ENCODE data around the gene HSPG2. TPM values are rescaled to one million over a fixed set of nuclear protein-coding genes. Genes with fewer than 3 reads are reported as not detected.
A peak's percentile ranks its signal among the peaks of the same experiment; 100 is the strongest.

The HSPG2 gene
- polyA plus RNA-seq, 2 donors: 37.6 to 55.0 TPM

DNA sequence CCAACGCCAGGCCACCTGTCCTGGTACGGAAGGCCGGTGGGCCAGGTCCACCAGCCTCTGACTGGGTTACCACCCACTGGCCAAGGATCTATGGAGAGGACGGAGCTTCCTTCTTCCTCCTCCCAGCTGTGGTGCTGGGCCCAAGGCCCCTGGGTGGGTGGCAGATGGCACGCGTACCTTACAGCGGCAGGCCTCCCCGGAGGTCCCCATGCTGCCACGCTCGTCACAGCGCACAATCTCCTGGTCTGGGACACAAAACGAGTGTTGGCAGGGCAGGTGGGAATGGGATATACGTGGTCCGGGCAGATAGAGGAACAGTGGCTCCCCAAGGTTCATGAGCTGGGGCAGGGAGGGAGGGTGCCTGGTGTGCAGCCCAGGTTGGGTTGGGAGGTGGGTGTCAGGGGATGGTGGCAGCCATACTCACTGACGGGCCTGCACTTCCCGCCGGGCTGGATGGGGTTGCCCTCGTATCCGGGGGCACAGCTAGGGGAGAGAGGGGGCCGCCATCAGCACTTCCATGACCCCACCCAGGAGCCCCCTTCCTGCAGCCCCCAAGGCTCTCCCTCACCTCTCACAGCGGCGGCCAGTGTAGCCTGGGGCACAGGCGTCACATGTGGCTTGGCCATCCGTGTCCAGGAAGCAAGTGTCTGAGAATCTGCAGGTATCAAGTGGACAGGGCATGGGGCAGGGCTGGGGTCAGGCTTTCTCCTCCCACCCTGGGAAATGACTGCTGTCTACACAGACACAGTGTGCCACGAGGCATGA lies 58.9 kb downstream of the HSPG2 start:
- Histone ChIP-seq H3K9me3 (ENCODE audit: control insufficient read depth in 2 of 2, insufficient read depth in 1 of 2, low read depth in 1 of 2, low read length in 1 of 2) (no peaks in the 10 kb centered on the region), H3K4me1 (ENCODE audit: control insufficient read depth in 2 of 2, insufficient read depth in 2 of 2, low read length in 1 of 2) (no peaks in the 10 kb centered on the region), H3K36me3 (ENCODE audit: control insufficient read depth in 2 of 2, insufficient read depth in 2 of 2, low read length in 1 of 2) (peaks cover 12 to 52% of the 10 kb centered on the region in 2 donors), H3K27me3 (ENCODE audit: control insufficient read depth in 1 of 2, insufficient read depth in 2 of 2, low read length in 2 of 2) (no peaks in the 10 kb centered on the region), H3K27ac (ENCODE audit: low read depth in 2 of 2, low read length in 1 of 2) (peak overlapping the region in 1 of 2 donors; percentile 6), H3K4me3 (ENCODE audit: low read depth in 1 of 2, low read length in 2 of 2) (no peak overlapping the region)
- 91 to 94% methylated on average over 25 of the region's 25 CpGs for WGBS, 2 donors

DNA sequence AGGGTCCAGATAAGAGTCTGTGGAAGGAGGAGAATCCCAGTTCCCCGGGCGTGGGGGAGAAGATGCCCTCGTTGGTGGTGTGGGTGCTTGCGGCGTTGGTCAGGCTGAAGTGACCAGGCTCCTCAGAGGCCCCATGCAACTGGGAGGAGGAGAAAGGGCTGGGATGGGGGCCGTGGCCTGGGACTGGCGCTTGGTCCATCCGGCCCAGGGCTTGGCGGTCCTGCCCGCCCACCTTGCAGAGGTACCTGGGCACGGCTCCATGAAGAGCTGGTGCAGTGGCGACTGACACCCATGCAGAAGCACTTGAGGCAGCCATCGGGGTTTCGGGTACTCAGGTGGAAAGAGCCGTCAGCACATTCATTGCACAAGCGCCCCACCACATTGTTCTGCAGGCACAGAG lies 60.8 kb downstream of the HSPG2 start:
- 90 to 92% methylated on average over 16 of the region's 16 CpGs for WGBS, 2 donors
- Histone ChIP-seq H3K36me3 (ENCODE audit: control insufficient read depth in 2 of 2, insufficient read depth in 2 of 2, low read length in 1 of 2) (peaks cover 15 to 60% of the 10 kb centered on the region in 2 donors), H3K4me1 (ENCODE audit: control insufficient read depth in 2 of 2, insufficient read depth in 2 of 2, low read length in 1 of 2) (no peaks in the 10 kb centered on the region), H3K27me3 (ENCODE audit: control insufficient read depth in 1 of 2, insufficient read depth in 2 of 2, low read length in 2 of 2) (no peaks in the 10 kb centered on the region), H3K4me3 (ENCODE audit: low read depth in 1 of 2, low read length in 2 of 2) (no peak overlapping the region), H3K27ac (ENCODE audit: low read depth in 2 of 2, low read length in 1 of 2) (no peak overlapping the region), H3K9me3 (ENCODE audit: control insufficient read depth in 2 of 2, insufficient read depth in 1 of 2, low read depth in 1 of 2, low read length in 1 of 2) (no peaks in the 10 kb centered on the region)

DNA sequence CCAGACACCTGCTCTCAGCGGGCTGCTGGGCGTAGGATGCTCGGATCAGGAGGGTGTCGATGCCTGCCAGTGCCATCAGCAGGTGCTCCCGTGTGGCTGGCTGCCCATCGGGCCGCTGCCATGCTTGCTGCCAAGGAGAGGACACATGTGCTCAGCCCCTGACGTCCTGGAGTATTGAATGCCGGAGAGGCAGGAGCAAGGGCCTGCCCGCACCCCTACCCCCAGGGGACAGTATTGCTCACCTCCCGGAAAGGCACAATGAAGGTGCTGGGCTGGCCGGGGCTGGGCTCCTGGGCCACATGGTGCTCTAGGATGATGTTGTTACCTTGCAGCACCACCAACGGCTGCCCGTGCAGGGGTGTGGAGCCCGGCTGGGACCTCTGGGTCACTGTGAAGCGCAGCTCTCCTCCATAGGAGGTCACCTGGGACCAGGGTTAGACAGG lies 61.5 kb downstream of the HSPG2 start:
- H3K4me3 ChIP-seq (ENCODE audit: low read depth in 1 of 2, low read length in 2 of 2): no peak overlapping the region
- H3K9me3 ChIP-seq (ENCODE audit: control insufficient read depth in 2 of 2, insufficient read depth in 1 of 2, low read depth in 1 of 2, low read length in 1 of 2): no peaks in the 10 kb centered on the region
- H3K27ac ChIP-seq (ENCODE audit: low read depth in 2 of 2, low read length in 1 of 2): no peak overlapping the region
- H3K36me3 ChIP-seq (ENCODE audit: control insufficient read depth in 2 of 2, insufficient read depth in 2 of 2, low read length in 1 of 2): peaks cover 15 to 57% of the 10 kb centered on the region in 2 donors
- no peaks in the 10 kb centered on the region for H3K27me3 ChIP-seq (ENCODE audit: control insufficient read depth in 1 of 2, insufficient read depth in 2 of 2, low read length in 2 of 2)
- H3K4me1 ChIP-seq (ENCODE audit: control insufficient read depth in 2 of 2, insufficient read depth in 2 of 2, low read length in 1 of 2): peaks cover 2 to 3% of the 10 kb centered on the region in 2 donors
- 79 to 83% methylated on average over 16 of the region's 16 CpGs for WGBS, 2 donors

DNA sequence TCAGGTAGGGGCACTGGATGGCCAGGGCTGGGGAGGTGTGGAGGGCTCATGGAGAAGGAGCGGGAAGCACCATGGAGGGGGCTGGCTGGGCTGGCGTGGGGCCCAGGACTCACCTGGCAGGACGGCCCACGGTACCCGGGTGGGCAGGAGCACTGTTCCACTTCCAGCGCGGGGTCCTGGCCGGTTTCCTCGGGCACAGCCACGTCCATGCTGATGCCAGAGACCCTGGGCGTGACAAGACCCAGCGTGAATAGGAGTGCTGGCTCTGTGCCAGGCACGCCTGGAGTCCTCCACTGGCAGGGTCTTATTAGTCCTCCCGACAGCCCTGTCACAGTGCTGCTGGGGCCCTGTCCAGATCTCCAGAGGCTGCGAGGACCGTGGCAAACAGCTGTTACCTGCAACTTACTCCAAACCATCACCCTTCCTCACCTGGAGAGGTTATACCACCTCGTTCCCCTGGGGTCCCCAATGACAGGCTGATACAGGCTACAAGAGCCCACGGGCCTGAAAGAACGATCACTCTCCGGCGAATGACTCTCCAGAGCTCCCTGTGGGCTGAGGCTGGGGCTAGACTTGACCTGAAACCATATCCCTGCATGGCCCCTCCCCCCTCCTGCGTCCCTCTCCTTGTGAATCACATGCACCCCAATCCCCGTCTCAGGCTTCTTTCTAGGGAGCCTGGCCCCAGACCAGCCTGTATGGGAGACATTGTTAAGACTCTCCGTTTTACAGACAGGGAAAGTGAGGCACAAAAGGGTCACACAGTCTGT lies 62.1 kb downstream of the HSPG2 start:
- Histone ChIP-seq H3K4me1 (ENCODE audit: control insufficient read depth in 2 of 2, insufficient read depth in 2 of 2, low read length in 1 of 2) (peaks cover 8 to 10% of the 10 kb centered on the region in 2 donors), H3K9me3 (ENCODE audit: control insufficient read depth in 2 of 2, insufficient read depth in 1 of 2, low read depth in 1 of 2, low read length in 1 of 2) (no peaks in the 10 kb centered on the region), H3K27me3 (ENCODE audit: control insufficient read depth in 1 of 2, insufficient read depth in 2 of 2, low read length in 2 of 2) (no peaks in the 10 kb centered on the region), H3K36me3 (ENCODE audit: control insufficient read depth in 2 of 2, insufficient read depth in 2 of 2, low read length in 1 of 2) (peaks cover 15 to 53% of the 10 kb centered on the region in 2 donors), H3K4me3 (ENCODE audit: low read depth in 1 of 2, low read length in 2 of 2) (no peak overlapping the region), H3K27ac (ENCODE audit: low read depth in 2 of 2, low read length in 1 of 2) (no peak overlapping the region)
- WGBS, 2 donors: 72 to 75% methylated on average over 24 of the region's 24 CpGs

DNA sequence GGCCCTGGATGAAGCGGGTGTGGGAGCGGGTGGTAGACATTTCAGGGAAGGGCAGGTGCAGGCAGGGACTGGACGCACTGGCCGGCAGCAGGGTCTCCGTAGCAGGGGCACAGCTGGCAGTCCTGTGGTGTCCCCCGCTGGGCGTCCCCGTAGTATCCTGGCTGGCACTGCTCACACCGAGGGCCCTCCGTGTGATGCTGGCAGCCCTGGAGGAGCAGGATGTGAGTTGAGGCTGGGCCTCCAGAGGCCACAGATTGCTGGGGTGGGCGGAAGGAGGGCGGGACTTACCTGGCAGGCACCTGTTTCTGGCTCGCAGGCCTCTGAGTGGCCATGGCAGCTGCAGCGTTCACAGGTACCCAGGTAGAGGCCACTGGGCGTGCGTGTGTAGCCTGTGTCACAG lies 62.8 kb downstream of the HSPG2 start:
- Histone ChIP-seq H3K4me3 (ENCODE audit: low read depth in 1 of 2, low read length in 2 of 2) (no peak overlapping the region), H3K36me3 (ENCODE audit: control insufficient read depth in 2 of 2, insufficient read depth in 2 of 2, low read length in 1 of 2) (peaks cover 15 to 52% of the 10 kb centered on the region in 2 donors), H3K27ac (ENCODE audit: low read depth in 2 of 2, low read length in 1 of 2) (no peak overlapping the region), H3K4me1 (ENCODE audit: control insufficient read depth in 2 of 2, insufficient read depth in 2 of 2, low read length in 1 of 2) (peaks cover 12 to 15% of the 10 kb centered on the region in 2 donors), H3K9me3 (ENCODE audit: control insufficient read depth in 2 of 2, insufficient read depth in 1 of 2, low read depth in 1 of 2, low read length in 1 of 2) (no peaks in the 10 kb centered on the region), H3K27me3 (ENCODE audit: control insufficient read depth in 1 of 2, insufficient read depth in 2 of 2, low read length in 2 of 2) (no peaks in the 10 kb centered on the region)
- WGBS, 2 donors: 83 to 84% methylated on average over 16 of the region's 16 CpGs

DNA sequence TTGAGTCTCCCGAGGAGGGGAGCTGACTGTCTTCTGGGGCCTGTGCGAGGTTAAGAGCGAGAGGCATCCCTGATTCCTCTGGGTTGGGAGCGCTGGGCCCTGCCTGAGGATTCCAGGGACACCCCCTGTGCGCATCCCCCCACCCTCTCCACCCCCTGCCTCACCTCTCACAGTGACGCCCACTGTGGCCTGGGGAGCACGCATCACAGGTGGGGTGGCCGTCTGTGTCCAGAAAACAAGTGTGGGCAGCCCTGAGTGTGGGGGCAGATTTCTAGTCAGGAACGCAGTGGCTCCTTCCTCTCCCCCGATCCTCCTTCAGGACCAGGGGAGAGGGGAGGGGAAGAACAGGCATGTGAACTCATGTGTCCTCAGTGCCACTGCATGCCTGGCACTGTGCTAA lies 63.3 kb downstream of the HSPG2 start:
- Histone ChIP-seq H3K27me3 (ENCODE audit: control insufficient read depth in 1 of 2, insufficient read depth in 2 of 2, low read length in 2 of 2) (no peaks in the 10 kb centered on the region), H3K9me3 (ENCODE audit: control insufficient read depth in 2 of 2, insufficient read depth in 1 of 2, low read depth in 1 of 2, low read length in 1 of 2) (no peaks in the 10 kb centered on the region), H3K4me3 (ENCODE audit: low read depth in 1 of 2, low read length in 2 of 2) (no peak overlapping the region), H3K36me3 (ENCODE audit: control insufficient read depth in 2 of 2, insufficient read depth in 2 of 2, low read length in 1 of 2) (peaks cover 15 to 47% of the 10 kb centered on the region in 2 donors), H3K4me1 (ENCODE audit: control insufficient read depth in 2 of 2, insufficient read depth in 2 of 2, low read length in 1 of 2) (peaks cover 12 to 15% of the 10 kb centered on the region in 2 donors), H3K27ac (ENCODE audit: low read depth in 2 of 2, low read length in 1 of 2) (no peak overlapping the region)
- WGBS, 2 donors: 91% methylated on average over 10 of the region's 10 CpGs

DNA sequence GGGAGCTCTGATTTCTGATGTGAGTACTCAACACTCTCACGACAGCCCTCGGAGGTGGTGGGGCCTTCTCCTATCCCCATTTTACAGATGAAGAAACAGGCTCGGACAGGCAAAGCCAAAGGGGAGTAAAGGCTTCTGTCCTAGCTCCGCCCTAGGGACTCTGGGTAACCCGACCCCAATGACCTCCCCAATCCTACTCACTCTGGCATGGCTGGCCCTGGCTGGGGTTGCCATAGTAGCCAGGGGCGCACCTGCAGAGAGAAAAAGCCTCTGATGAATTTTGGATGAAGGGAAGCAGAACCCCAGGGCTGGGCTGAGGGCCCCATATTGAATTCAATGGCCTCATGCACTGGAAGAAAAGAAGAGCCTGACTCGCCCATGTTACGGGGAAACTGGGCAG lies 63.9 kb downstream of the HSPG2 start:
- WGBS, 2 donors: 80 to 84% methylated on average over 8 of the region's 8 CpGs
- Histone ChIP-seq H3K4me3 (ENCODE audit: low read depth in 1 of 2, low read length in 2 of 2) (no peak overlapping the region), H3K27me3 (ENCODE audit: control insufficient read depth in 1 of 2, insufficient read depth in 2 of 2, low read length in 2 of 2) (no peaks in the 10 kb centered on the region), H3K4me1 (ENCODE audit: control insufficient read depth in 2 of 2, insufficient read depth in 2 of 2, low read length in 1 of 2) (peaks cover 12 to 15% of the 10 kb centered on the region in 2 donors), H3K9me3 (ENCODE audit: control insufficient read depth in 2 of 2, insufficient read depth in 1 of 2, low read depth in 1 of 2, low read length in 1 of 2) (no peaks in the 10 kb centered on the region), H3K36me3 (ENCODE audit: control insufficient read depth in 2 of 2, insufficient read depth in 2 of 2, low read length in 1 of 2) (peaks cover 15 to 42% of the 10 kb centered on the region in 2 donors), H3K27ac (ENCODE audit: low read depth in 2 of 2, low read length in 1 of 2) (no peak overlapping the region)

DNA sequence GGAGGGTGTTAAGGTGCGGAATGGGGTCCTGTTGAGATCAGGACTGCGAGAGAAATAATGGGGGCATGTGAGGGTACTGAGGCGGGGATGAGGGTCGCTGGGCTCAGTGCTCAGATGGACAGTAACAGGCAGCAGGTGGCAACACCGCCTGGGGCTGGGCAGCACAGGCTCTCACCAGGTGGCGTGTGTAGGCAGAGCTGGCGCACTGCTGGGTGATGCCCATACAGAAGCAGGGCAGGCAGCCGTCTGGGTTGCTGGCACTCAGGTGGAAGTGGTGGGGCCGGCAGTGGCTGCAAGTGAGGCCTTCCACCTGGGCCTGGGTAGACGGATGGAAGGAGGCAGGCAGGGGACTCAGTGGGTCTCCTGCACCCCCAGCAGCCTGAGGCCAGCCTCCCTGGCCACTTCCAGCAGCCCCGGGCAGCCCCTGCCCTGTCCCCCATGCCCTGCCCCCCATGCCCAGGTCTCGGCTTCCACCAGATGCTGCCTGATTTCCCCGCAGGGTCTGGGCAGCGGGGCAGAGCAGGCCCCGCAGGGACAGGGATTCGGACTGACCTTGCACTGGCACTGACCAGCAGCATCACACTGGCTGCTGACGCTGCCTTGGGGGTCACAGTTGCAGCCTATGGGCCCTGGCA lies 64.5 kb downstream of the HSPG2 start:
- peaks cover 15 to 38% of the 10 kb centered on the region in 2 donors for H3K36me3 ChIP-seq (ENCODE audit: control insufficient read depth in 2 of 2, insufficient read depth in 2 of 2, low read length in 1 of 2)
- H3K4me1 ChIP-seq (ENCODE audit: control insufficient read depth in 2 of 2, insufficient read depth in 2 of 2, low read length in 1 of 2): peaks cover 12 to 15% of the 10 kb centered on the region in 2 donors
- H3K27ac ChIP-seq (ENCODE audit: low read depth in 2 of 2, low read length in 1 of 2): no peak overlapping the region

DNA sequence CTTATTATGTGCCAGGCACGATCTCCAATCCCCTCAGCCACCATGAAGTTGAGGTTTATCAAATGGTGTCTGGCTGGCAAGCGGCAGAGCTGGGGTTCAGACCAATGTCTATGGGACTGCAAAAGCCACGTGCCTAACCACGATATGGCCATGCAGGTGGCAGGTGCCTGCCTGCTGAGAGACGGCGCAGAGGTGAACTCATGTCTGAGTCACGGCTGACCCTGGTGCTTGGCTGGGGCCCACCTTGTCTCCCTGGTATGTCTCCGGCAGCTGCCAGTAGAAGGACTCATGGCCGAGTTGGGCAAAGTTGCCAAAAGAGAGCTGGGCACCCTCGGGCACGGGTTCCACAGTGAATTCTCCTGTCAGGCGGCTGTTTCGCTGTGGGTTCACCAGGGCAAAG lies 65.2 kb downstream of the HSPG2 start:
- H3K4me3 ChIP-seq (ENCODE audit: low read depth in 1 of 2, low read length in 2 of 2): no peak overlapping the region
- WGBS, 2 donors: 55 to 57% methylated on average over 13 of the region's 13 CpGs
- H3K4me1 ChIP-seq (ENCODE audit: control insufficient read depth in 2 of 2, insufficient read depth in 2 of 2, low read length in 1 of 2): peaks cover 12 to 15% of the 10 kb centered on the region in 2 donors
- H3K9me3 ChIP-seq (ENCODE audit: control insufficient read depth in 2 of 2, insufficient read depth in 1 of 2, low read depth in 1 of 2, low read length in 1 of 2): no peaks in the 10 kb centered on the region
- H3K27ac ChIP-seq (ENCODE audit: low read depth in 2 of 2, low read length in 1 of 2): peak overlapping the region in 1 of 2 donors; percentile 13
- H3K27me3 ChIP-seq (ENCODE audit: control insufficient read depth in 1 of 2, insufficient read depth in 2 of 2, low read length in 2 of 2): no peaks in the 10 kb centered on the region
- peaks cover 15 to 38% of the 10 kb centered on the region in 2 donors for H3K36me3 ChIP-seq (ENCODE audit: control insufficient read depth in 2 of 2, insufficient read depth in 2 of 2, low read length in 1 of 2)

More for the DNA sequence above, 64.5 kb downstream of the HSPG2 start:
- H3K4me3 ChIP-seq (ENCODE audit: low read depth in 1 of 2, low read length in 2 of 2): no peak overlapping the region
- 78 to 81% methylated on average over 17 of the region's 17 CpGs for WGBS, 2 donors
- no peaks in the 10 kb centered on the region for H3K9me3 ChIP-seq (ENCODE audit: control insufficient read depth in 2 of 2, insufficient read depth in 1 of 2, low read depth in 1 of 2, low read length in 1 of 2)
- no peaks in the 10 kb centered on the region for H3K27me3 ChIP-seq (ENCODE audit: control insufficient read depth in 1 of 2, insufficient read depth in 2 of 2, low read length in 2 of 2)

Measured in esophagus (tissue), 2 donors.